Sigmoid colon (tissue), 4 donors: ENCODE measurements around the gene SULT2B1.

Experiments used
- POLR2AphosphoS5 ChIP-seq, 4 donors: sonication (generic); formaldehyde crosslinking; IDR thresholded peaks; one replicate each; pipeline ENCODE4 v1.6.1; 2017; ENCODE audit warnings: antibody characterized with exemption in 4 of 4
- TF ChIP-seq, protein P1 (sequence below), 4 experiments: fragments of 450-650 bp in 3 of 4; fragments of 200-600 bp in 1 of 4; IDR thresholded peaks; one replicate each; pipeline ENCODE4 v1.5.1; 2016 to 2019; ENCODE audit warnings: antibody characterized with exemption in 4 of 4, mild to moderate bottlenecking in 3 of 4, moderate library complexity in 2 of 4

DNA sequence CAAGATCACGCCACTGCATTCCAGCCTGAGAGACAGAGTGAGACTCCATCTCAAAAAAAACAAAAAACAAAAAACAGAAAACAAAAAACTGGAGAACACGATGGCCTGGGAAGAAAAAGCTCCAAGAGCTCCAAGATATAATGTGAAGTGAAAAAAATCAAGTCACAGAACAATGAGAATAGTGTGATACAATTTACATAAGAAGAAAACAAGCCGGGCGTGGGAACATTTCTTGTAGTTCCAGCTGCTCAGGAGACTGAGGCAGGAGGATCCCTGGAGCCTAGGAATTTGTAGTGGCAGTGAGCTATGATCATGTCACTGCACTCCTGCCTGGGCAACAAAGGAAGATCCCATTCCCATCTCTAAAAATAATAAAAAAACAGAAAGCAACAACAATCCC is 31.8 kb upstream of the SULT2B1 start:
- TF ChIP-seq, protein P1, sequence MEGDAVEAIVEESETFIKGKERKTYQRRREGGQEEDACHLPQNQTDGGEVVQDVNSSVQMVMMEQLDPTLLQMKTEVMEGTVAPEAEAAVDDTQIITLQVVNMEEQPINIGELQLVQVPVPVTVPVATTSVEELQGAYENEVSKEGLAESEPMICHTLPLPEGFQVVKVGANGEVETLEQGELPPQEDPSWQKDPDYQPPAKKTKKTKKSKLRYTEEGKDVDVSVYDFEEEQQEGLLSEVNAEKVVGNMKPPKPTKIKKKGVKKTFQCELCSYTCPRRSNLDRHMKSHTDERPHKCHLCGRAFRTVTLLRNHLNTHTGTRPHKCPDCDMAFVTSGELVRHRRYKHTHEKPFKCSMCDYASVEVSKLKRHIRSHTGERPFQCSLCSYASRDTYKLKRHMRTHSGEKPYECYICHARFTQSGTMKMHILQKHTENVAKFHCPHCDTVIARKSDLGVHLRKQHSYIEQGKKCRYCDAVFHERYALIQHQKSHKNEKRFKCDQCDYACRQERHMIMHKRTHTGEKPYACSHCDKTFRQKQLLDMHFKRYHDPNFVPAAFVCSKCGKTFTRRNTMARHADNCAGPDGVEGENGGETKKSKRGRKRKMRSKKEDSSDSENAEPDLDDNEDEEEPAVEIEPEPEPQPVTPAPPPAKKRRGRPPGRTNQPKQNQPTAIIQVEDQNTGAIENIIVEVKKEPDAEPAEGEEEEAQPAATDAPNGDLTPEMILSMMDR (IDR thresholded peaks at IDR 0.05): no peak
- no peak for TF ChIP-seq POLR2AphosphoS5 (IDR thresholded peaks at IDR 0.05)
